ENCODE results near the gene SPATA31C2. TPM values are rescaled to one million over a fixed set of nuclear protein-coding genes. Genes with fewer than 3 reads are reported as not detected.

SPATA31C2 gene
- total RNA-seq, 1 donor from 2014 or later: not detected

DNA sequence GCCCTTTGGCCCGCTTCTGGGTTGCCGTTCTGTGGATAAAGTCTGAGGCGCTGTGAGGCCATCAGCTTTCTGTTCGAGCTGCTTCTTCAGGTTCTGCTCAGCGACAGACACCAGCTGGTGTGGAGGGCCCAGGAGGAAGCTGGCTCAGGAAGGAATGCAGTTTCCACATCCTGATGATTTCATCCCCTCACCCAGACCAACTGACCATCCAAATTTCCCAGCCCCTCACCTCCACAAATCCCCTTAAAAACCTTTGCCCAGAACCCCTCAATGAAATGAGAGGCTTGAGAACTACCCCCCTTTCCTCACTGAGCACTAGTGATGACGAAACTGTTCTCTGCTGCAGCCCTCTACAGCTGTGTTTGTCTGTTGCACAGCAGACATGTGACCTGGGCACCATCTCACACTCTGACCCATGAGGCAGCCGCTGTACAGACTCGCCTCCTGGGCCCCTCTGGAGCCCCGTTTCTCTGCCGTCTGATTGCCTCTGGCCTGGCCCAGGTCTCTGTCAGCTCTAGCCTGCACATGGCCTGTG is 45.4 kb downstream of the SPATA31C2 start:
- peak overlapping the region; percentile 68 for H3K27ac Mint-ChIP-seq (ENCODE audit: unreplicated experiment)
- no peak for DNase-seq (ENCODE audit: low spot score)

GRCh38 chr9:88090151-88090581 is 48.1 kb downstream of the SPATA31C2 start:
- no peak for DNase-seq (ENCODE audit: low spot score)
- Mint-ChIP-seq H3K27ac (ENCODE audit: unreplicated experiment) (no peak overlapping the region), H3K4me3 (ENCODE audit: unreplicated experiment) (no peak overlapping the region)

More for the DNA sequence above, 45.4 kb downstream of the SPATA31C2 start:
- Mint-ChIP-seq H3K36me3 (ENCODE audit: low read depth) (no peaks in the 10 kb centered on the region), H3K4me1 (ENCODE audit: low read depth) (peaks cover 12% of the 10 kb centered on the region), H3K9me3 (ENCODE audit: low read depth) (no peaks in the 10 kb centered on the region), H3K27me3 (ENCODE audit: low read depth) (no peaks in the 10 kb centered on the region), H3K4me3 (ENCODE audit: unreplicated experiment) (no peak overlapping the region)
- TF ChIP-seq, protein P1, sequence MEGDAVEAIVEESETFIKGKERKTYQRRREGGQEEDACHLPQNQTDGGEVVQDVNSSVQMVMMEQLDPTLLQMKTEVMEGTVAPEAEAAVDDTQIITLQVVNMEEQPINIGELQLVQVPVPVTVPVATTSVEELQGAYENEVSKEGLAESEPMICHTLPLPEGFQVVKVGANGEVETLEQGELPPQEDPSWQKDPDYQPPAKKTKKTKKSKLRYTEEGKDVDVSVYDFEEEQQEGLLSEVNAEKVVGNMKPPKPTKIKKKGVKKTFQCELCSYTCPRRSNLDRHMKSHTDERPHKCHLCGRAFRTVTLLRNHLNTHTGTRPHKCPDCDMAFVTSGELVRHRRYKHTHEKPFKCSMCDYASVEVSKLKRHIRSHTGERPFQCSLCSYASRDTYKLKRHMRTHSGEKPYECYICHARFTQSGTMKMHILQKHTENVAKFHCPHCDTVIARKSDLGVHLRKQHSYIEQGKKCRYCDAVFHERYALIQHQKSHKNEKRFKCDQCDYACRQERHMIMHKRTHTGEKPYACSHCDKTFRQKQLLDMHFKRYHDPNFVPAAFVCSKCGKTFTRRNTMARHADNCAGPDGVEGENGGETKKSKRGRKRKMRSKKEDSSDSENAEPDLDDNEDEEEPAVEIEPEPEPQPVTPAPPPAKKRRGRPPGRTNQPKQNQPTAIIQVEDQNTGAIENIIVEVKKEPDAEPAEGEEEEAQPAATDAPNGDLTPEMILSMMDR (IDR thresholded peaks at IDR 0.05): no peak

GRCh38 chr9:88087906-88088305 is 50.4 kb downstream of the SPATA31C2 start:
- Mint-ChIP-seq H3K36me3 (ENCODE audit: low read depth) (no peaks in the 10 kb centered on the region), H3K9me3 (ENCODE audit: low read depth) (no peaks in the 10 kb centered on the region), H3K27me3 (ENCODE audit: low read depth) (no peaks in the 10 kb centered on the region), H3K4me3 (ENCODE audit: unreplicated experiment) (no peak overlapping the region), H3K27ac (ENCODE audit: unreplicated experiment) (no peak overlapping the region), H3K4me1 (ENCODE audit: low read depth) (peaks cover 7% of the 10 kb centered on the region)
- TF ChIP-seq, protein P1 (IDR thresholded peaks at IDR 0.05): no peak
- no peak for DNase-seq (ENCODE audit: low spot score)

More at GRCh38 chr9:88090151-88090581, 48.1 kb downstream of the SPATA31C2 start:
- no peaks in the 10 kb centered on the region for H3K27me3 Mint-ChIP-seq (ENCODE audit: low read depth)
- H3K9me3 Mint-ChIP-seq (ENCODE audit: low read depth): no peaks in the 10 kb centered on the region
- TF ChIP-seq, protein P1 (IDR thresholded peaks at IDR 0.05): no peak
- H3K4me1 Mint-ChIP-seq (ENCODE audit: low read depth): peaks cover 12% of the 10 kb centered on the region
- H3K36me3 Mint-ChIP-seq (ENCODE audit: low read depth): no peaks in the 10 kb centered on the region

- Mint-ChIP-seq H3K9me3 (ENCODE audit: low read depth) (no peaks in the 10 kb centered on the region), H3K4me1 (ENCODE audit: low read depth) (peaks cover 3% of the 10 kb centered on the region), H3K27ac (ENCODE audit: unreplicated experiment) (no peak overlapping the region), H3K27me3 (ENCODE audit: low read depth) (no peaks in the 10 kb centered on the region), H3K4me3 (ENCODE audit: unreplicated experiment) (no peak overlapping the region), H3K36me3 (ENCODE audit: low read depth) (no peaks in the 10 kb centered on the region)
- DNase-seq (ENCODE audit: low spot score): no peak
- TF ChIP-seq, protein P1 (IDR thresholded peaks at IDR 0.05): no peak
These were observed 52.8 kb downstream of the SPATA31C2 start for GRCh38 chr9:88085476-88085875.

DNA sequence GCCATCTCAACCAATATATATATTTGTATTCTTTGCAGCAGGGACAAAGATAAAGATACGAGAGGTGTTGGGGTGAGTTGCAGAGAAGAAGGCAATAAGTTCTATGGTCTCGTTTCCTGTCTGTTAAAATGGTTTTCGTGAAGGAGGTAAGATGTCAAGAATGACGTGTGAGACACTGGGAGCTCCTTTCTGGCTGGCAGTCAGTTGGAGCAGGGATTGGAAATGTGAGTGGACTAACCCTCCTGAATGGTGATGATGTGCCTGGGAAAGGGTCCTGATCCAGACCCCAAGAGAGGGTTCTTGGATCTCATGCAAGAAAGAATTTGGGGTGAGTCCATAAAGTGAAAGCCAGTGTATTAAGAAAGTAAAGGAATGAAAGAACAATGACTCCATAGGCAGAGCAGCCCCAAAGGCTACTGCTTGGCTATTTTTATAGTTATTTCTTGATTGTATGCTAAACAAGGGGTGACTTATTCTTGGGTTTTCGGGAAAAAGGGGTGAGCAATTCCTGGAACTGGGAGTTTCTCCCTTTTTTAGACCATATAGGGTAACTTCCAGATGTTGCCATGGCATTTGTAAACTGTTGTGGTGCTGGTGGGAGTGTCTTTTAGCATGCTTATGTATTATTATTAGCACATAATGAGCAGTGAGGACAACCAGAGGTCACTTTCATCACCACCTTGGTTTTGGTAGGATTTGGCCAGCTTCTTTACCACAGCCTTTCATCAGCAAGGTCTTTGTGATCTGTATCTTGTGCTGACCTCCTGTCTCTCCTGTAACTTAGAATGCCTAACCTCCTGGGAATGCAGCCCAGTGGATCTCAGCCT is 53.7 kb downstream of the SPATA31C2 start:
- H3K9me3 Mint-ChIP-seq (ENCODE audit: low read depth): no peaks in the 10 kb centered on the region
- no peaks in the 10 kb centered on the region for H3K4me1 Mint-ChIP-seq (ENCODE audit: low read depth)
- DNase-seq (ENCODE audit: low spot score): no peak
- H3K4me3 Mint-ChIP-seq (ENCODE audit: unreplicated experiment): no peak overlapping the region
- no peaks in the 10 kb centered on the region for H3K27me3 Mint-ChIP-seq (ENCODE audit: low read depth)
- H3K36me3 Mint-ChIP-seq (ENCODE audit: low read depth): no peaks in the 10 kb centered on the region
- TF ChIP-seq, protein P1 (IDR thresholded peaks at IDR 0.05): no peak
- H3K27ac Mint-ChIP-seq (ENCODE audit: unreplicated experiment): no peak overlapping the region

Other genes with a start within 250 kb of the SPATA31C2 start
- not detected in 3 replicates for gene SPATA31C1, start 220.5 kb downstream of the SPATA31C2 start, total RNA-seq
- gene CDK20, start 163.9 kb downstream of the SPATA31C2 start, total RNA-seq: 4.5 to 6.3 TPM (median 4.9 TPM) in 3 replicates
- gene SPIN1, start 250.0 kb upstream of the SPATA31C2 start, total RNA-seq: 94.9 to 110 TPM (median 103 TPM) in 3 replicates

All from chondrocyte (in vitro differentiated cells).